IPS DF 4.7 (cell line): Measurements from ENCODE around the gene EXOSC5.
"Not testable (repeated sequence)": the region's sequence is repeated elsewhere in the genome, so short reads cannot be mapped to it uniquely, and the experiment has no call there.

Experiments used
- DNase-seq: peaks from one replicate; pipeline ENCODE4 v3.0.0-alpha.2; 2013; ENCODE audit warnings: low spot score; ENCODE audit errors: extremely low read depth

Gene EXOSC5

DNA sequence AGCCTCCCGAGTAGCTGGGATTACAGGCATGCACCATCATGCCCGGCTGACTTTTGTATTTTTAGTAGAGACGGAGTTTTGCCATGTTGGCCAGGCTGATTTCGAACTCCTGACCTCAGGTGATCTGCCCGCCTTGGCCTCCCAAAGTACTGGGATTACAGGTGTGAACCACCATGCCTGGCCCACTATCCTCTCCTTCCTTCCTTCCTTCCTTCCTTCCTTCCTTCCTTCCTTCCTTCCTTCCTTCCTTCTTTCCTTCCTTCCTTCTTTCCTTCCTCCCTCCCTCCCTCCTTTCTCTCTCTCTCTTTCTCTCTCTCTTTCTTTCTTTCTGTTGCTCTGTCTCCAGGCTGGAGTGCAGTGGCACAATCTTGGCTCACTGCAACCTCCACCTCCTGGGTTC lies 26.0 kb downstream of the EXOSC5 start:
- DNase-seq, result not testable (repeated sequence)

DNA sequence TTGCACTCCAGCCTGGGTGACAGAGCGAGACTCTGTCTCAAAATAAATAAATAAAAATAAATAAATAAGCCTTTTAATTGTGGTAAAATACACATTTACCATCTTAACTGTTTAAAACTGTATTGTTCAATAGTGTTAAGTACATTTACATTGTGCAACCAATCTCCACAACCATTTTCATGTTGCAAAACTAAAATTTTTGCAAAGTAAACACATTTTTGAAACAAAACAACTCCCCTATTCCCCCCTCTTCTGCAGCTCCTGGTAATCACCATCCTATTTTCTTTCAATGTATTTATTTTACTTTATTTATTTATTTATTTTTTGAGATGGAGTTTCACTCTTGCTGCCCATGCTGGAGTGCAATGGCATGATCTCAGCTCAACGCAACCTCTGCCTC lies 27.4 kb downstream of the EXOSC5 start:
- no peak for DNase-seq

DNA sequence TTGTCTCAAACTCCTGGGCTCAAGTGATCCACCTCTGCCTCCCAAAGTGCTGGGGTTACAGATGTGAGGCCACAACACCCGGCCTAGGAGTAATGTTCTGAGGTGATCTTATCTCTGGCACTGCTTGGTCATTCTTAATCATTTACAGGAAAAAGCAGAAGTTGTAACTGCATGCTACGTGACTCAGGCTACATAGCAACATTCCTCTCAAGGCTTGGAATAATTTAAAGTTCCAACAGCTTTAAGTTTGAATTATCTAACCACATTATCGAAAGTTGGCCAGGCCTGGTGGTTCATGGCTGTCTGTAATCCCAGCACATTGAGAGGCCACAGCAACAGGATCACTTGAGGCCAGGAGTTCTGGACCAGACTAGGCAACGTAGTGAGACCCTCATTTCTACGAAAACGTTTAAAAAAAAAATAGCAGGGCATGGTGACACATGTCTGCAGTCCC lies 29.3 kb downstream of the EXOSC5 start:
- DNase-seq, result no peak

DNA sequence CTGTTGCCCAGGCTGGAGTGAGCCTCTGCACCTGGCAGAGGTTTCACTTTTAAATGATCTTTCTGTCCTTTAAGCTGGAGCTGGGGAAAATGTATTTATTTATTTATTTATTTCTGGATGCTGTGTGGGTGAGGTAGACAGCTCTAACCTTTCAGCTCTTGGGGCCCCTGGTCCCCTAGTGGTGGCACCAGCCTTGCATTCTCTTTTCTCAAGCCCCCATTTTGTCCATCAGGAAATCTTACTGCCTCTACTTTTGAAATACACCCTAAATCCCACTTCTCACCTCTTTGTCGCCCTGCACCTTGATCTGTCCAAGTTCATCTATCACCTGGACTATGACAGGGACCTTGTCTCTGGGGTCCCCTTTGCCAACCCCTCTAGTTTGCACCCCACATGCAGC lies 31.1 kb downstream of the EXOSC5 start:
- DNase-seq, result no peak

DNA sequence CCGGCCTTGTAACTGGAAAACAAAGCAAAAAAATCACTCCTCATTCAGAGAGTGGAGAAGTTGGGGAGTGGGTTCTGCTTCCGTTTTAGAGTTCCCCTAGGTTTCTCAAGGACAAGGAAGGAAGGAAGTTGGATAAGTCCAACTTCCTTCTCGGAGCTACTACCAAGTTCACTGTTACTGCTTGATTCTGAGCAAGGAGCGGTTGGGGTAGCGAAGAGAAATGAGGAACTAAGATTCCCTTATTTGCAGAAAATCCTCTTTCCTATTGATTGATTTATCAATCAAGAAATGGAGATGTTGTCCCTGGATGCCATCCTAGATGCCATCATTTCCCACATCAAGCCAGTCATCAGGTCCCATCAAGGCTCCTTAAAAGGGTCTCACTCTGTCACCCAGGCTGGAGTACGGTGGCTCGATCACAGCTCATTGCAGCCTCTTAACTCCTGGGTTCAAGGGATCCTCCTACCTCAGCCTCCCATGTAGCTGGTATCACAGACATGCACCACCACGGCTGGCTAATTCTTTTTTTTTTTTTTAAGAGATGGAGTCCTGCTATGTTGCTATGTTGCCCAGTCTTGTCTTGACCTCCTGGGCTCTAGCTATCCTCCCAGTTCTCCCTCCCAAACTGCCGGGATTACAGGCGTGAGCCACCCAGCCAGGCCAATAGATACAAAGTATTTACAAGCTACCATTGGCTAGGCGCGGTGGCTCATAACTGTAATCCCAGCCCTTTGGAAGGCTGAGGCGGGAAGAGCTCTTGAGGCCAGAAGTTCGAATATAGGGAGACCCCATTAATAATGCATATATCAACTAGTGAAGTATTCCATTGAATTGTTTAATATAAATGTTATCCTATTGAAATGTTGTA lies 32.4 kb downstream of the EXOSC5 start:
- DNase-seq, result no peak

DNA sequence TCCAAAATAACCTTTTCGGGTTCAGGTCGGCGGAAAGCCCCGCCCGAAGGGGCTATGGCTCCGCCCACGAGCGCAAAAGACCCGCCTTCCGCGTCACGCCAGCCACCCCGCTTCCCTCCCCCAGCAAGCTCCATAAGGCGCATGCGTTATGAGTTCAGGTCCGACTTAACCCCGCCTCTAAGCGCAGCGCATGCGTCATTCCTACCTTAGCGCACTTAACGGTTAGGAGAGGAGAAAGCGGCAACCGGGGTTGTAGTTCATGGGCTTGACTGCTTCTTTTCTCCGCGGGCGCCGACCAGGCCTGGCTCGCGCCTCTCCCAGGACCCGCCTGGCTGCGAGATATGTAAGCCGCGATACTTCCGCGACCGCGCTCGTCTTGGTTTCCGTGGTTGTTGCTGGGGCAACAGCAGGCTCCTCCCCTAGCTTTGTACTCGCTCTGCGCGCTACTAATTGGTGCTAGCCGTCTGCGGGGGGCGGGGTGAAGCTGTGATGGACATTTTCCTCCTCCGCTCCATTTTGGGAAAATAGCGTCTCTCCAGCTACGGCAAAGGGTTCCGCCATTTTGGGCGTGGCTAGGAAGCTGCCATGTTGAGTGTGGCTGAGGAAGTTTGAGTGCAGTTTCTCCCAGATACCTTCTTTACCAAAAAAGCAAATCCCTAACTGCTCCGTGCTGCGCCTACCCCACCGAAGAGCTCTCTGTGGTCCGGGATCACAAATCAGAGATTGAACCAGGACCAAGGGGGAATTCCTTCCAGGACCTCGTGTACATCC lies 33.2 kb downstream of the EXOSC5 start, which contains the start of gene B9D2:
Gene B9D2, minus strand, starts transcription at position 397 of the 771 bp plus-strand sequence. CDS start 630 bp downstream, outside the sequence.
- DNase-seq, result peak; percentile 96

DNA sequence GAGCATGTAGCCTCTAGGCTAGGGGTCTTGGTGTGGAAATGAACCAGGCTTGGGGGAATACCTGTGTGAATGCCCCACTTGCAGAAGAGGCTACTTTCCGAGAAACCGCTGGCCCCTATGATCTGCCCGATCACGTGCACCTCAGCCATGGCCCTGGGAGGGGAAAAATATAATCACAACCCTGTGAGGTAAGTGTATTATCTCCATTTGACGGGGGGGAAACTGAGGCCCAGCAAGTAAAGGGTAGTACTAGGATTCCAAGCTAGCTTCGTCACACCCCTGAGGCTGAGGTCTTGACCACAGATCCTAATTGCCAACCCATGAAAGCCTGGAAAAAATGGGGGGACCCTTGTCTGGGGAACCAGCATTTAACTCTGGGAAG lies 33.8 kb downstream of the EXOSC5 start:
- DNase-seq, result no peak

DNA sequence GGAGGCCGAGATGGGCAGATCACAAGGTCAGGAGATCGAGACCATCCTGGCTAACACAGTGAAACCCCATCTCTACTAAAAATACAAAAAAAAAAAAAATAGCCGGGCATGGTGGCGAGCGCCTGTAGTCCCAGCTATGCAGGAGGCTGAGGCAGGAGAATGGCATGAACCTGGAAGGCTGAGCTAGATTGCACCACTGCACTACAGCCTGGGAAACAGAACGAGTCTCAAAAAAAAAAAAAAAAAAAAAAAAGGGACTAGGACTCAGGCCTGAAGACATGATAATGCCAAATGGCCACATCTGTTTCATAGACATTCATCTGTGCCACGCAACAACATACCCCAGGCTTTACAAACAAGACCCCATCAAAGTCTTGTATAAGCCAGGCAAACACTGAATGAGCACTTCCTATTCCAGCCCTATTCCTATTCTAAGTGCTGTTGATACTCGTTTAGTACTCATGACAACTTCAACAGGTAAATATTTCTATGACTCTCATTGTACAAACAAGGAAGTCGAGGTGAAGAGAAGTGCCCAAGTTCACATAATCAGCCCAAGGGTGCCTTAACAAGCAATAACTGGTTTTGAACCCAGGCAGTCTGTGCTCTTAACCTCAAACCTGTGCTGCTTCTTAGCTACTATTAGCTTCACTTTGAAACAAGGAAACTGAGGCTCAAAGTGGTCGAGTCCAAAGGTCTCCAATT lies 34.9 kb downstream of the EXOSC5 start:
- DNase-seq, result no peak

DNA sequence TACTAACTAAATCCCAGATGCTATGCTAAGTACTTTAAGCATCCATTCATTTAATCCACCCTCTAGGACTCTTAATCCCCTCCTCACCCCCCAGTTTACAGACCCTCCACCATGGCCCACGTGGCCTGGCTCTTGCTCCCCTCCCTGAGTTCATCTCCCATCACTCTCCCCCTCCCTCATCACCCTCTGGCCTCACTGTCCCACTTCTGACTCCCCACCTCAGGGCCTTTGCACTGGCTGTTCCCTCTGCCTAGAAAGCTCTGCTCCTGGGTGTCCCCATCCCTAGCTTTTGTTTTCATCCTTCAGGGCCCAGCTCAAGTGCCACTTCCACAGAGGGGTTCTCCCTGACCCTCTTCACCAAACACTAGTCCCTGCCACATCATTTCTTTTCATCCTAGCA lies 37.4 kb downstream of the EXOSC5 start:
- no peak for DNase-seq

DNA sequence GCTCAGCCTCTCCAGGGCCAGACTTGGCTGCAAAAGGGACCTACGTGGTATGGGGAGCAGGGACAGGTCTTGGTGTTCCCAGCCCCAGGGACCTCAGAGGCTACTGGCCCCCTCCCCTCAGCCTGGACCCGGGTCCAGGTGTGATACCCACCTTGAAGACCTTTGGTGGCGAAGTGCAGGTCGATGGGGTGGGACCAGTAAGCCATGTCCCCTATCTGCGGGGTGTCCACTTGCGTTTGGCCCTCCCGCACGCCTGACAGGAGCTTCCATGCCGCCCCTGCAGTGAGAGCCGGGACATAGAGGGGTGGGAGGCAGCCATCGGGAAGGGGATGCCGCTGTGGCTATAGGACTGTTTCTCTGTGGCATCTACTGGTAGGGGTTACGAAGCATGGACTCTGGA lies 39.4 kb downstream of the EXOSC5 start:
- DNase-seq, result no peak

DNA sequence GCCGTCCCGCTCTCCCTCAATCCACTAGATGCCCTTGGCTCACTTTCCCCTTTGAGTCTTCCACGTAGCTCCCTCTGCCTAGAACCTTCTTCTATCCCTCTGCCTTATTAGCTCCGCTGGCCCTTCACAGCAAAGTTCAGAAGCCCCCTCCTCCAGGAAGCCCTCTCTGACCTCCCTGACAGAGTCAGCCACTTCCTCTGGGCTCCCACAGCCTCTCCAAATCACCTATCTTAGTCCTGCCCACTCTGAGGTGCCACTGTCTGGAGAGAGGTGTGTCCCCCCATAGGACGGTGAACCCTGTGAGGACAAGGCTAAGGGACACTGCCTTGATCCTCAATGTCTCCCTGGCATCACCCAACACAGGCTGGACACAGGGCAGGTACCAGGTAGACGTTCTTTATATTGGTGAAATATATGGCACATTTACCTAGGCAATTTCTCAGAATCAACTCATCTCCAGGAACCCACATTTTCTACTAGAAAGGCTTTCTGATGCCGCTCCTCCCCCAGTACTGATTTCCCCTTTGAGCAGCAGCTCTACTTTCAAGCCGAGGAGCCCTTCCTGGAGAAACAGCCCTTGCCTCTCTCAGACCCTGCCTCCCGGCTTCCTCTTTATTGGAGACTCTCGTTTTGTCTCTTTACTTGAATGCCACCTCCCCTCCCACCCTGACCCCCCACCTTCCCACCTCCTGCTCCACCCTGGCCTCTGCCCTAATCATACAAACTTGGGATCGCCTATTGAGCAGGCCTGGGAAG lies 40.0 kb downstream of the EXOSC5 start:
- DNase-seq, result no peak

DNA sequence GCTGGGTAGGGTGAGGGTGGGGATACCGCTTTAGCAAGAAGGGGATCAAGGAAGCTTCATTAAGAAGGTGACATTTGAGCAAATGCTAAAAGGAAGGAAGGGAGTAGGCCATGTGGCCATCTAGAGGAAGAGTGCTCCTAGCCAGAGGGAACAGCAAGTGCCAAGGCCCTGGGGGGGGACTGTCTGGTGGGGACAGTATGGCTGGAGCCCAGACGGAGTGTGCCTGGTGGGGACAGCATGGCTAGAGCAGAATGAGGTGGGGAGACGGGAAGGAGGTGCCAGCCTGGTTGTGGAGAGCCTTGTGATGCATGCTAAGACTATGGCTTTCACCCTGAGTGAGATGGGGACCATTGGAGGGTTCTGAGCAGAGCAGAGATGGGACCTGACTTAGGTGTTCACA lies 41.4 kb downstream of the EXOSC5 start:
- DNase-seq, result no peak

DNA sequence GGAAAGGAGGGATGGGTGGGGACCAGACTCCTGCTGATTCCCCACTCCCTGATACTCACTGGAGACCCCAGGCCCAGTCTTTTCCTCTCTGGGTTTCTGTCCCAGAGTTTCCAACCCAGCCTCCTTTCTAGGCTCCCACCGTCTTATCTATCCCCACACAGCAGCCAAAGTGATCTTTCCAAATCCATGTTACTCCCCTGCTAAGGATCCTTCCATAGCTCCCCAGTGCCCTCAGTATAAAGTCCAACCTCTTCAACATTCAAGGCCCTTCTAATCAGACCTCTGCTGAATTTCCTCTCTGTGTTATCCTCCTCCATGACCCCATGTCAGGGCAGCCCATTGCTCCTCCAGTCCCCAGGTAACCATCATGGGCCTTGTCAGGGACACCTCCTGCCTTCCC lies 42.1 kb downstream of the EXOSC5 start:
- DNase-seq, result no peak

DNA sequence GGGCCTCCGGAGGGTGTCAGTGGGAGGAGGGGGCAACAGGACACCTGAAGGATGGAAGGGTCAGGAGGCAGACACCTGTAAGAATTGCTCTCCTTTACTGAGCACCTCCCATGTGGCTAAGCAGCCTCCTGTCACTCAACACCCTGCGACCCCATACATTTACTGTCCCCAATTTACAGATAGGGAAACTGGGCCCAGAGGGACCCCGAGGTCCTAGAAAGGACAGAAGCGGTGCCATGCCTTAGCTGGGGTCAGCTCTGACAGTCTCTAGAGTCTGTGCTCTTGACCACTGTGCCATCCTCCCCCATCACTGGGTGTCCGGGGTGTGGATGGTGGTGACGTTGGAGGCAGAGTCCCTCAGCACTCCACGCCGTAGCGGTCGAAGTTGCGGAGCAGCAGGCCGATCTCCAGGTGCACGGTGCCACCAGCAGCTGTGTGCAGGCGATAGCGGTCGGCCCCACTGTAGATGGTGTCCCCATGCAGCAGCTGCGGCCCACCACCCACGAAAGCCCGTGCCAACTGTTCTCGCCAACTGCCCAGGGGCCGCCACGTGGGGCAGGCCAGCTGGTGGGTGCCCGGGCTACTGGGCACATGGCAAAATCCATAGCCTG lies 42.7 kb downstream of the EXOSC5 start:
- no peak for DNase-seq

DNA sequence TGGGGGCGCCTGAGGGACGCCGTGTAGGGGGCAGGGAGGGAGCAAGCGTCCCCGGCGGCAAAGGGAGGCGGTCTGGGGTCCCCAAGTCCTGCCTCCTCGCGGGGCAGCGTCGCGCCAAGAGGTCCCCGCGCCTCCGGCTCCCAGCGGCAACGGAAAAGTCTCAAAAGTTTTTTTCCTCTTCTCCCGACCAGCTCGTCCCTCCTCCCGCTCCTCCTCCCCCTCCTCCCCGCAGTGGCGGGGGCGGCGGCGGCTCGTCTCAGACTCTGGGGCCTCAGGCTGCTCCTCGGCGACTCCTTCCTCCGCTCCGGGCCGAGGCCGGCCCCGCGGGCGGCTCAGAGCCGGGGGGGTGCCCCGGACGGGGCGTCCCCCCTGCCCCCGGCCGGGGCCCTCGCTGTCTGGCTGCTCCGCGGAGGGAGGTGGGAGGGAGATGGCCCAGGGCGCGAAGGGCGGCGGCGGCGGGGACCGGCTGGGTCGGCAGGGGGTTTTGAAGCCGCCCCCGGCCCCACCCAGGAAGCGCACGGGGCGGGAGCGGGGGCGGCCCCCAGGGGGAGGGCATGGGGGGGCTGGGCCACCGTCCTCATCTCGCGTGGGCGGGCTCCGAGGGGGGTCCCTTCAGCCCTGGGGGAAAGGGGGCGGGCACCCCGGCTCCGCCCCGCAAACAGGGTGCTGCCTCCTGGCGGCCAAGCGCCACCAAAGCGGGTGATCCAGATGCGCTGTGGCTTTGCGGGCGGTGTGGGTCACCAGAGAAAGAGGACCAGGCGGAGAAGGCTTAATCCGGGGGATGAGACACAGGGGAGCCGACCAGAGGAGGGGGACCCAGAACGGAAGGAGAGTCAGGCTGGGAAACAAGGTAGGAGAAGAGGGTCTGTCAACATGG lies 43.5 kb downstream of the EXOSC5 start, which contains the start of gene TGFB1:
Gene TGFB1, minus strand, starts transcription at position 457 of the 877 bp plus-strand sequence. CDS start 878 bp downstream, outside the sequence.
- DNase-seq, result no peak

DNA sequence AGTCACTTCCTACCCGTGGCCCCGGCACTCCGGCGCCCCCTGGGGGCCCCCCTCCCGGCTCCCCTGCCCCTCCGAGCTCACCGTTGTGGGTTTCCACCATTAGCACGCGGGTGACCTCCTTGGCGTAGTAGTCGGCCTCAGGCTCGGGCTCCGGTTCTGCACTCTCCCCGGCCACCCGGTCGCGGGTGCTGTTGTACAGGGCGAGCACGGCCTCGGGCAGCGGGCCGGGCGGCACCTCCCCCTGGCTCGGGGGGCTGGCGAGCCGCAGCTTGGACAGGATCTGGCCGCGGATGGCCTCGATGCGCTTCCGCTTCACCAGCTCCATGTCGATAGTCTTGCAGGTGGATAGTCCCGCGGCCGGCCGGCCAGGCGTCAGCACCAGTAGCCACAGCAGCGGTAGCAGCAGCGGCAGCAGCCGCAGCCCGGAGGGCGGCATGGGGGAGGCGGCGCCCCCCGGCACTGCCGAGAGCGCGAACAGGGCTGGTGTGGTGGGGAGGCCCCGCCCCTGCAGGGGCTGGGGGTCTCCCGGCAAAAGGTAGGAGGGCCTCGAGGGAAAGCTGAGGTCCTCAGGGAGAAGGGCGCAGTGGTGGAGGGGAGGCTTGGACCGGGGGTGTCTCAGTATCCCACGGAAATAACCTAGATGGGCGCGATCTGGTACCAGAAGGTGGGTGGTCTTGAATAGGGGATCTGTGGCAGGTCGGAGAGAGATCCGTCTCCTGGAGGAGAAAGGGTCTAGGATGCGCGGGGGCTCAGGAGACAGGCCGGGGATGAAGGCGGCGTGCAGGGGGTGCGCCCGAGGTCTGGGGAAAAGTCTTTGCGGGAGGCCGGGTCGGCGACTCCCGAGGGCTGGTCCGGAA lies 44.3 kb downstream of the EXOSC5 start:
- DNase-seq, result no peak

DNA sequence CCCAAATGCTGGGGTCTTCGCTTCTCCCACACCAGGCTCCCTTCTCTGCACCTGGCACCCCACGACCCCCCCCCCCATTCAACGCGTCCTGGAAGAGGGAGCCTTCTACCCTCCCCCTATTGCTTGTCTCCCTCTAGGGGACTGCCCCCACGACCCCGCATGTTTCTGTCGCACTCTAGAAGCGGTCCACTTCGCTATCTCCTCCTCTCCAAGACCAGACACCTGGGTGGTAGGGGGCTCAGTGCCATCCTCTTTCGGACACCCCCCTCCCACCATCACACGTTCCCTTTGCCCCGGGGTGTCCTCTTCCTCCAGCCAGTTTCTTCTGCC lies 44.9 kb downstream of the EXOSC5 start:
- no peak for DNase-seq

DNA sequence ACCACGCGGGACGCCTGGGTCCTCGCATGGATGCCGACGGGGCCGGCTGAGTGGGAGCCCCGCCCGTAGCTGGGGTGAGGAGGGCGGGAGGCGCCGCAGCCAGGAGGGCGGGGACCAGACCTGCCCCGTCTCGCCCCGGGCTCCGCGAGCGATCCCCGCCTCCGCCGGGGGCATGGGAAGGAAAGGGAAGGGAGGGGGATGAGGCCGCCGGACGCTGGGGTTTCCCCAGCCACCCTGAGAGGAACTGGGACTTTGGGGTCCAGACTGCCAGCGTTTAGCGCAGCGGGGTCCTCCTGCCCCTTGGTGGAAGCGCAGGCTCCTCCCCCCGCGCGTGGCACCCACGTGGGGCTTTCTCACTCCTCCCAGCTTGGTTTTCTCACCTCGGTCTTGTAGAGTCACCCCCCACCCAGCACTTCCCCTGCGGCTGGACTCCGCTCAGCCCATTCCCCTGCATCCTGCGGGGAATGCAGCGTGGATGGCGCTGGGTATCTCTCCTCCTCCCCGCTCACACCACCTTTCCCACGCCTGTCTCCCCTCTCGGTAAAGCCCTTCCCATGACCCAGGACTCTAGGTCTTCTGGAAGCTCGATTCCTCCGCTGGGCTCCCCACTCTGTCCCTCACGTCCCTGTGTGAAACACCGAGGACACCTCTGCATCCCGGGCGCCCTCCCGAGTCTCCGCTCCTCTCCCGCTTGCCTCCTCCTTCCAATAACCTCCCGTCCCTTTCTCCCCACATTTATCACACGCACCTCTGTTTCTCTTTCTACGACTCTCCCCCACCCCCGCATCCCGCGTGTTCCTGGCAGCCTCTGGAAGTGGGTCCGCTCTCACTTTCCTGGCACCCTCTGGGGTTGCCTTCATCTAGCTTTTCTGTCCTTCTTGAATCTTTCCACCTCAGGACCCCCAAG lies 45.6 kb downstream of the EXOSC5 start:
- DNase-seq, result no peak
